GM18517 (cell line): ENCODE results near the gene SPAG17.

Experiments used
- ATAC-seq: cut with Tn5 transposase; IDR thresholded peaks from one replicate; pipeline ENCODE4 v1.9.1; 2021; ENCODE audit warnings: mild to moderate bottlenecking, moderate library complexity; ENCODE audit not compliant: unreplicated experiment

Gene SPAG17

DNA sequence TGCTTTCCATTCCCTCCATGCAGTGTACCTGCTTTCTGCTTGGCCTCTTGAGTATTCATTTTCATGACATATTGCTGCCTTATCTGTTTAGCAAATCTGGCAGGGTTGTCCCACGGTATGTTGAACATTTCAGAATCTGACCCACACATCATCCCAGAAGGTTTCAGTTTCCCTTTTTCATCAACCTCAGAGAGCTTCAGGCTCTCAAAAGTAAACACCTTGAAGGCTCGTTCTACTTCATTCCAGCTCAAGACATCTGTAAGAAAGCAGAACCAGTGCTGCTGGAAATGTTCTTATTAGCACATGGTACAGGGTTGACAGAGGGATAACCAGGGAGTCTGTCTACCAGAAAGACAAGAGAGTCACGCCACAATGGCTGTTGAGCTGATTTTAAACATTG is 103.6 kb downstream of the SPAG17 start:
- no peak for ATAC-seq

DNA sequence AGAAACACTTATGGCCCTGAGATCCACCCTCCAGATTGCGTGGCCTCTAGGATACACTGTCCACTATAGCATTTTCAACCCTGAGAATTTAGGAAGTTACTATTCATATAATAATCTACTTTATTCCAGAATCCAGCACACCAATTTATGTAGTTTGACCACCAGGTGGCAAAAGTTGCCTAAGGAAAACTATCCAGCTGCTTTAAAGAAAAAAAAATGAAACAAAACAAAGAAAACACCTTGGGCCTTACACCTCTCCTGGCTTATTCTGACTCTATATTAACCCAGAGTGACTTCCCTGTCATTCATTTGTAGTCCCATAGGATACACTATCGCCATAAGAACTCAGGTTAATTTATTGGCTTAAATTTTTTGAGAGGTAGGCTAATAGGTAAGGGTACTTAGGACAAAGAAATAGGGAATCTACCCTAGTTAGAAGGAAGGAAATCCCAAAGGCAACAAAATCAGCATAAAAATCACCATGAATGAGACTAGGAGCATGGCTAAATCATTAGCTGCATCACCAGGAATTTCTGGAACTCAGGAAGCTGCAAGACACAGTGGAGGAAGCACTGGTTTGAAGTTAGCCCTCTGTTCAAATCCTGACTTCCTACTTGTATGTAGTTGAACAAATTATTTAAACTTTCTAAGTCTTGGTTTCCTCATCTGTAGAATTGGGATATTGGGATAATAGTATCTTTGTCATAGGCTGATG is 107.5 kb downstream of the SPAG17 start:
- ATAC-seq: no peak

DNA sequence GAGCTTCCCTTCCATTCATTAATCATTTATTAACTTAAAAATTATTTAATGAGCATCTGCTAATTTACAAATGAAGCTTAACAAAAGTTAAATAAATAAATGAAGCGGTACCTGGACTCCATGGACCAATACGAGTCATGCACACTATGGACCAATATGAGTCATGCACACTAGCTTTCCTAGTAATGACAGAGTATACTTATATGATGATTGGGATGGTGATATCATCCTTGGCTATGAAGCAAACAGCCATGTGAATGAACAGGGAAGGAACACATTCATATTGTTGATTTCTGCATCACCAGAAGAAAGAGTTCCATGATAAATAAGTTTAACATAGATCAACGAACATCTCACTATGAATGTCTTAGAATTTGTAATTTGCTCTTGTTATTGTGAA is 109.9 kb downstream of the SPAG17 start:
- no peak for ATAC-seq

DNA sequence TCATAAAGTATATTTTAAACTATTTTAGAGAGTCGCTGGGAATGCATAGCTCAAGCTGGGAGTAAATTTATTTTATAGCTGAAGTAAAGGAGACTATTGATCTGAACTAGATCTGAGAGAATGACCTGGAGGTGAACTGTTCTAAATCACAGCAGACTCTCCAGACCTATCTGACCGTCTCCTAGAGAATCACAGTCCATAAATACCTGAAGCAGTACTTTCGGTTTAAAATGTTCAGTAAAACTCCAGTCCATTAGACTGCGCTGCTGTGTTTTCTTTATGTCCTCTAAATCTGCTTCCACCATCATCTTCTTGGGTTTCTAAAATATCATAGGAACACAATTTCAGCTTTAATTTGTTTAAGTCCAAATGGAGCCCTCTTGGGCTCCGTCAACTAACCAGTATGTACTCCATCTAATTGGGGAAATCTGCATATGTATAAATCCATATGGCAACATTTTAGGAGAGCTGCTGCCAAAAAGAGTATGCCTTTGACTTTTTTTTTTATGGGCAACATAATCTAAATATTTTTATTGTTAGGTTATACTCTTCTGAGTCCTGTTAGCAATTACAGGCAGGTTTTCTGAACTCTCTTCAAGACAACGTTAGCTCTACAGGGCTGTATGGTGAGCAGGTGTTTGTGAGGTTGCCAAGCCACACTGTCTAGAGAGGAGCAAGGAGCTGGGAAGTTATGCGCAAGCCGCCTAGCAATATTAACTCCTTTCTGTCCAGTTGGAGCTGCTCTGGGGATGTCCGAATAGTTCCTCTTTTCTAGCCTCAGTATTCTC is 111.2 kb downstream of the SPAG17 start:
- no peak for ATAC-seq

DNA sequence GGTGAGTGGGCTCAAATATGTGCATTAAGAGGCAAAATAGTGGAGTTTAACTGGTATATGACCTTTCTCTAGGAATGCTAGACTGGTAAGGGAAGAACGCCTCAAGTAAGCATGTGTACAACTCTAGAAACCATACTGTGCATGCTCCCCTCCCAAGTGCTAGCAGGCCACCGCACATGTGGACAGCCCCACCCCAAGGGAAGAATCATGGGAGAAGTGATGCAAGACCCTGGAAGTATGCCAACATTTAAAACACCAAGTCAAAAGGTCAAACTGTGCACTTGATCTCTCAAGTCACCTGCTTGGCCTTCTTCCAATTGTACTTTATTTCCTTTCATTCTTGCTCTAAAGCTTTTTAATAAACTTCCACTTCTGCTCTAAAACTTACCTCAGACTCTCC is 135.0 kb downstream of the SPAG17 start:
- ATAC-seq: no peak

DNA sequence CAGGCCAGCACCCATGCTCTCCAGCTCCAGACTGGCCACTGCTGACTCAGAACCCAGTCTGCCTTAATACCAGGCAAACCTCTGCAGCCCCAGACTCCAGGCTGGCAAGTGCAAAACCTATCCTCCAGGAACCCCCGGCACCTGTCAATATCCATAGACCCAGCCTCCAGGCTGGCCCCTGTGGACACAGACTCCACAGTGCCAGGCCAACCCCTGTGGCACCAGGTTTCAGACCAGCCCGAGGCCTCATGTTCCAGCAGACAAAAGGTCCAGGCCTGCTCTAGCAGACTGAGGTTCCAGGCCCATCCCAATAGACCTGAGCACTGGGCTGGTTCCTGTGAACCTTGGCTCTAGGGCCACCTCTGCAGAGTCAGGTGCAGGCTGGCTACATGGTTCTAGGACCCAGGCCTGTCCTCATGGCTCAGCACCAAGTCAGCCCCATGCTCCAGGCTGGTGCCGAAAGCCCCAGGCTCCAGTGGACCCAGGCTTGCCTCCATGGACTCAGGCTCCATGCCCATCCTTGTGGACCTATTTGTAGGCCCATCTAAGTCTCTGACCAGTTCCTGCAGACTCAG is 137.3 kb downstream of the SPAG17 start:
- no peak for ATAC-seq

DNA sequence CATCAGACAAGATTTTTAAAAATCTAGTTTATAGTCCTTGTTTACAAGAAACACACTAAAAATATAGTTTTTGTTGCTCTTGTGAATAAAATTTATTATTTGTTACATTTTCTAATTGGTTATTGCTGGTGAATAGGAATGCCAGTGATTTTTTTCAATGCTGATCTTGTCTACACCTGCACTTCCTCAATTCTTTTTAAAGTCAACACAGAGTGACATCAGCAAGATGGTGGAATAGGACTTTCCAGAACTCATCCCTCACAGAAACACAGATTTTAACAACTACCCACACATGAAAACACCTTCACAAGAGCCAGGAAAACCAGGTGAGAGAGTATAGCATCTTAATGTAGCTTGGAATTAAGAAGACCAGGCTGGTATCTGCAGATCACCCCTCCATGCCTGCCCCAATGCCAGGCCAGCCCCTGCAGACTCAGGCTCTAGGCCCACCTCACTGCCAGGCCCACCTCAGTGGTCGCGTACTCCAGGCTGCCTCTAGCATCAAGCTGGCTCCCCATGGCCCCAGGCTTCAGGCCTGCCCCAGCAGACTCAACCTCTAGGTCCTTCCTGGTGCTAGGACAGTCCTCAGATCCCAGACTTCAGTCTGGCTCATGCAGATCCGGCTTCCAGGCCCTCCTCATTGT is 137.9 kb downstream of the SPAG17 start:
- no peak for ATAC-seq

DNA sequence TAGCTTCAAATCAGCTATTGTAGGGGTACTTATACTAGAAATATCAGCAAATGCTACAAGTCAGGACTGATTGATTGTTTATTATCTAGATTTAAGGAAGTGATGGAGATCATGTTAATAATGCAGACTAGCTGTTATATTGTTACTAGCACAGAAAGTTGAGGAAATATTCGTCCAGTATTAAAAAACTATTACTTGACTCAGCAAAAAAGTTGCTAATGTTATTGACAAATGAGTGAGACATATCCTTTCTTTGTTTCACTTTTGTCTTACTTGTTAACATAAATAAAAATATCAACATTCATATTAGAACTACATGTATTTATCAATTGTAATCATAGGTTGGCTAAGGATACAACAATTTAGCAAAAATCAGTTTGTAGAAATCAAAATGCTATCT is 141.4 kb downstream of the SPAG17 start:
- ATAC-seq: no peak

DNA sequence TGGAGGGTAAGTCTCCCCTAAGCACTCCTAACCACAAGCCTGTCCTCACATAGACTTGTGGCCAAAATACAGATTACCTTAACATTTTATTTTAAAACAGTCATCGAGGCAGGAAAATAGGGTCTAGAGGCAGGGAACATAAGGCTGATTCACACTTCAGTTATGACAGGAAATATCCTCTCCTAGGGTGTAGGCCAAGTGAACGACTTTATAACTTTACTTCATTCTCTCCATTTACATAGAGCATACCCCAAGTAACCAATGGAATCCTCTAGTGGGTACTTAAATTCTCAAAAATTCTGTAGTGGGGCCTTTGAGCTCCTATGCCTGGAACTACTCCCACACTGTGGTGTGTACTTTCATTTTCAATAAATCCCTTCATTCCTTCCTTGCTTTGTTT is 142.5 kb downstream of the SPAG17 start:
- ATAC-seq: no peak

DNA sequence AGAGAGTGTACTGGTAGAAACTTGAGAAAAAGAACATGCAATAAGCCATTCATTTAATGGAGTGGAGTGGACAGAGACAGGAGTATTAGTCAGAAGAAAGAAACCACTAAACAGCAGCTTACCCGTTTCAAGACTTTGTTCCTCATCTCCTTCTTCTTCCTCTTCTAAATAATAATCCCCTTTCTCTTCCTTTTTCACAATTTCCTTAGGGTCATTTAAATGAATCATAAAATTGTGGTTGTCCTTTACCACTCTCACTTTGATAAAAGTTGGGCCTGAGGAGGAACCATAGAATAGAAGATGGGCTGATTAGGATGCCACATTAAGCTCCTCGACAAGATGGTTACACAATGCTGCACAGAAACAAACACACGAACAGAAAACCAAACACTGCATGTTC is 145.9 kb downstream of the SPAG17 start:
- no peak for ATAC-seq

DNA sequence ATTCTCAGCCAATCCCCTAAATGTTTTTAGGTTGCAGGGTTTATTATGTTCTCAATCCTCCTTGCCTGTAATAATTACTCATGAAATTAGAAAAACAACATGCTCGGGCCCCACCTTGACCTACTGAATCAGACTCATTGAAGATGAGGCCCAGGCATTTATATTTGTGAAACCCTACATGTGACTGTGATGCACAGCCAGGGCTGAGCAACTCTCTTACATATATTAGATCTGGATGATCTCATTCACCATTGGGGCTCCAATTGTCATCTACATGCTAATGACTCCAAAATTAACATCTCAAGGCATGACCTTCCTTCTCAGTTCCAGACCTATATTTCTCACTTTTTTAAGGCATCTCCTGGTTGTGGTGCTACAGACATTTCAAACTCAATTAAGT is 152.1 kb downstream of the SPAG17 start:
- no peak for ATAC-seq

DNA sequence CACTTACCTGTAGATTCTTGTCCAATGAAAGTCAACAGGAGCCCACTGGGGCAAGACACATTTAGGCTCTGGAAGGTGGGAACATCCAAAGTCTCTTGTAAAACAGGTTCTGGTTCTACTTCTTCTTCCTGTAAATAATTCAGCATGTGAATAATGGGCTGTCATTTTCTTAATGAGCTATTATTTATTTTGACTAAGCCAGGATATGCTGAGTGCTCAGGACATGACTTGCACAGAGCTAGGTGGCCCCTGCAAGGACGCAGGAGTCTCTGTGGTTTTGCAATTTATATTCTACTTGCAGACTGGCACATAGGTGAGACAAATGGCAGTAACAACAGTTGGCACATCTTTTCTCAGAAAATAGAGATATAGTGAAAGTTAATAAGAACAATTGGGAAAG is 156.8 kb downstream of the SPAG17 start:
- ATAC-seq: no peak

DNA sequence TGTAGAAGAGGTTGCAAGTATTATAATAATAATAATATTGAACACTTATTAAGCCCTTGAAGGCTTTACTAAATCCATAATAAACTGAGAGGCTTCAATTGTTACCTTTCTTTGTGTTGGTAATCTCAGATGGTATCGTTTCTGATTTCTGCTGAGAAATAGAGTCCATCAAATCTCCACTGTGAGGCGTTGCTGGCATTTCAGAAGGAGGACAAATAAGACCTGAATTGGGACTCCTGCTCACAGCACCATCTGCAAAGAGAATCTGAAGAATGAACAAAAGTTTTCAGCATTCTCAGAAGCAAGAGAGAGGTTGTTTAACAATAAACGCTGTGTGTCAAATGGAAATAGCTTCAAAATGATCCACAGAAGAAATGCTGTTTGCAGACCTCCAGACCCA is 161.8 kb downstream of the SPAG17 start:
- ATAC-seq: no peak

DNA sequence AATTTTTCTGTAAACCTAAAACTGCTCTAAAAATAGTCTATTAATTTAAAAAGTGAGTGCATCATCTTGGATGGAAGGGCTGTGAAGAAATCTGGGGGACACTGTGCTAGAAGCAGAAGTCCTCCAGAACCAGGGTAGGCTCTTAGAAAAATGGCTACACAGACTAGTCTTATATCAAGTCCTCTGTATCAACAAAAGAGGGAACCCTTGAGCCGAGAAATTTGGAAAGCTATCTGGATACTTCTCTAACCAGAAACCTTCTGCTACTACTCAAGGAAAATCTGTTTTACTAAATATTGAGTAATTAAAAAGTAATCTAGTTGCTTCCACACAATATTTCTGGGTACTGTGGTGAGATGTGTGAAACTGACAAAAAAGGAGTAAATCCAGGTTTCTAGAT is 163.4 kb downstream of the SPAG17 start:
- no peak for ATAC-seq

DNA sequence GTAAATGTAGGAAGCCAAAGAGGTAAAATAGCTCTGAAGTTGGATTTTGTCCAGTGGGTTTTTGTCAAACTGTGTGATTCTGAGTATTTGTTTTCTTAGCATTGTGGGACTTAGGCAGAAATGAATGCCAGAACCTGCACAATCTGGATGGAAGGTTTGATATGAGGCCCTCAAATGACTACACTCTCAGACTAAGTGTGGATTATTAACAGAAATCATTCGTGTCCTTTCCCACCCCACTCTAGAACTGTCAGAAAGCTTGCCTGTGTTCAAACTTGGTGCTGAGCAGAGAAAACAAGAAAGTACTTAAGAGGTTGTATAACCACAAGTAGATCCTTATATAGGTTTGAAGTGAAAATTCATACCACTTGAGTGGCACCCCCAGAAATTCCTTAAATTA is 167.0 kb downstream of the SPAG17 start:
- no peak for ATAC-seq

DNA sequence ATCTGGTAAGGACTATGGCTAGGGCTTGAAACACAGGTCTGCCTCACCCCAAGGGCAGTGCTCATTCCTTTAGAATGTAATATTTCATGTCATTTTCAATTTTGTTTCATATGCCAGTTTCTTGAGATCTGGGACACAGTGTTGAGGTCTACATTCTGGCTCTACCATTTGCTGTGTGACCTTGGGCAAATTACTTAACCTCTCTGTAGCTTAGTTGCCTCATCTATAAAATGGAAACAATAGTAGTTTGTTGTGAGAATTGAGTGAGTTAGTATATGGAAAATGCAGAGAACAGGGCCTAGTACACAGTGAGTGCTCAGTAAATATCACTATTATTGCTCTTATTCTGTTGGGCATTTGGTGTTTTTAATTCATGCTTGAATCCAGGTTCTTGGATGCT is 171.1 kb downstream of the SPAG17 start:
- no peak for ATAC-seq

DNA sequence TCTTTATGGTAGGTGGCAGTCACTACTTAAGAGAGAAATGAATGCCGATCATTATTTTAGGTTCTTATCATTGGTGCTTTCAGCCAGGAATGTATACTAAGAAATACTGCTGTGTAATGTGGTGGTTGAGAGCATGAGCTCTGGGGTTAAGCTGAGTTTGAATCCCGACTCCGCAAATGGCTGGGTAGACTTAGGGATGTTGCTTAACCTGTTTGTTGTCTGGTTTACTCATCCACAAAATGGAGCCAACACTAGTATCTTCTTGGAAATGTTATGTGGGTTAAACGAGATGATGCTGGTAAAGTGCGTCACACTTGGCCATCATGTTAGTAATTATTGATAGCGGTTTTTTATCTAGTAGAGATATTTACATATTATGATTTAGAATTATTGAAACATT is 171.7 kb downstream of the SPAG17 start:
- no peak for ATAC-seq

DNA sequence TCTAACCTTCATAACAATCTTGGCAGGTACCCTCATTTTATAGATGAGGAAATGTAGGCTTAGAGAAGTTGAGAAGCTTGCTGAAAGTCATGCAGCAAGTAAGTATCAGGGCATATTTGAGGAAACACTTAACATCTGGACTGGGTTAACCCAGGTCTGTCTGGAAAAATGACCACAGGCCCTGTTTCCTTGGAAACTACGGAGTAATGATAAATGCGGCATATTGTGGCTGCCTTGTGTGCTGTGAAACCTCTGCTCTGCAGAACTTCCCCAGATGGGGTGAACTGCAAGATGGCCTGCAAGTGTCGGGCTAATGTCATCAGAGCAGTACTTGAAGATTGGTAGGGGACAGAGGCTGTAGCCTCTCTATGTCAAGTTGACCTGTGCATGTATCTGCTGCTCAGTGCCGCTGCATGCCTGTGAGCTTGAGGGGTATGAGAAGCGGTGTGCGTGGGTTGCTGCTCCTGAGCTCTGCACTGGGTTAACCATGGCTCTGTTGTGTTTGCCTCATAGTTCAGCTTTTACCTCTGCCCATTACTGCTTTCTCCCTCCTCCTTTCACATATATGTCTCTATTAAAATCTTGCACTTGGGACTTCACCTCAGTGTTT is 172.4 kb downstream of the SPAG17 start:
- no peak for ATAC-seq

DNA sequence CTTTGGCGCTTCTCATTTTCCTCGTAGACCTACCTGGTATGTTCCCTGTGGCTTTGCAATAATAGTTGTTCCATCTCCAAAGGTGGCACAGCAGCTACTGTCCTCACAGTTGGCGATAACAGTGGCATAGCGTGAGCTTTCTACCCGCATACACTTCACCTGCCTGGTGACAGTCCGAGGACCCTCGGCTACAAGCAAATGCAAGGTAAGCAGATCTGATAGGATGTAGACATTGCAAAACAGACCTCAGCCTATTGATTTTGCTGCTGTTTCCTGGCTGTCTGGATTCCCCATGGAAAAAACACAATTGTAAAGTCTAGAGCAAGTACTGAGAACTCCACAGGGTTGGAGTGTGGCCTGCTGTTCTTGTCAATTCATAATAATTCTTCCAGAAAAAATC is 177.0 kb downstream of the SPAG17 start:
- no peak for ATAC-seq

DNA sequence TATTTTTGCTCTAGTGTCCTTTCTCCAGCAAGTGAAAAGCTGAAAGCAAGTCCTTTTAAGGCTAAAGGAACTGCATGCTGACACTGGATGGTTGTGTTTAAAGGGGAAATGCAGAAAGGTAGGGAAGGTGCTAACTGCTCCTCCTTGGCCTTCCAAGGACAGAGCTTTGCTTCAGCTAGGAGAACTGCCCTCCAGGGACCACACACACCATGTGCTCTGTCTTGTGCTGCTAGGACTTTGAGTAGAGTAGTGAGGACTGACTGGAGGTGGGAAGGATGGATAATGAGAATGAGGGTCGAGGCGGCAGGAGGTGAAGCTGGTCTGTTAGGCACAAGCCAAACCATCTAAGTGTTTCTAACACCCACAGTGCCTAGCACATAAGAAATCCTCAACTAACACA is 177.6 kb downstream of the SPAG17 start:
- ATAC-seq: no peak

DNA sequence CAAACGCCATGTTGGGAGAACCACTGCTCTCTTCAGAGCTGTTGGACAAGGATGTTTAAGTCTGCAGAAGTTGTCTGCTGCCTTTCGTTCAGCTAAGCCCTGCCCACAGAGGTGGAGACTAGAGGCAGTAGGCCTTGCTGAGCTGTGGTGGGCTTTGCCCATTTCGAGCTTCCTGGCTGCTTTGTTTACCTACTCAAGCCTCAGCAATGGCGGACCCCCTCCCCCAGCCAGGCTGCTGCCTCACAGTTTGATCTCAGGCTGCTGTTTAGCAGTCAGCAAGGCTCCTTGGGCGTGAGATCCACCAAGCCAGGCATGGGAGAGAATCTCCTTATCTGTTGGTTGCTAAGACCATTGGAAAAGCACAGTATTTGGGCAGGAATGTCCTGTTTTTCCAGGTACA is 180.7 kb downstream of the SPAG17 start:
- ATAC-seq: no peak
